ENCODE results near the gene NEK9. TPM values are rescaled to one million over a fixed set of nuclear protein-coding genes. Genes with fewer than 3 reads are reported as not detected.

Gene NEK9
- total RNA-seq: 39.1 and 41.6 TPM in 2 replicates

GRCh38 chr14:75126679-75127473 is at the start of gene NEK9:
TSS of gene NEK9 (minus strand) at chr14:75127048. CDS start at chr14:75126921, 127 bp downstream.

GRCh38 chr14:75176142-75176820 is 49.4 kb upstream of the NEK9 start, which contains the start of gene TMED10:
TSS of gene TMED10 (minus strand) at chr14:75176612. CDS start at chr14:75176579, 33 bp downstream.

GRCh38 chr14:75069121-75069810 is 57.6 kb downstream of the NEK9 start, which contains the start of gene ZC2HC1C:
TSS of gene ZC2HC1C (plus strand) at chr14:75069641. CDS start at chr14:75070574, 933 bp downstream.

GRCh38 chr14:75063491-75064204 is 63.2 kb downstream of the NEK9 start, which contains the start of gene ACYP1:
TSS of gene ACYP1 (minus strand) at chr14:75064024. CDS start at chr14:75063553, 471 bp downstream.

GRCh38 chr14:75050852-75051555 is 75.8 kb downstream of the NEK9 start, which contains the start of gene MLH3:
TSS of gene MLH3 (minus strand) at chr14:75051467. CDS start at chr14:75049655, 1,812 bp downstream.

Small RNAs within 50 kb of the gene (small RNA-seq; reads per million reads assigned to genes)
- not detected for gene HIF1AP1

Other genes with a start within 250 kb of the NEK9 start
- gene DLST, start 245.1 kb downstream of the NEK9 start, total RNA-seq: 51.1 and 53.4 TPM in 2 replicates
- gene RPS6KL1, start 203.8 kb downstream of the NEK9 start, total RNA-seq: 2.1 TPM in 1 of 2 replicates, not detected in the other
- under 0.01 TPM in 1 of 2 replicates, not detected in the other for gene PGF, start 171.5 kb downstream of the NEK9 start, total RNA-seq
- 29.4 and 48.8 TPM in 2 replicates for gene EIF2B2, start 124.1 kb downstream of the NEK9 start, total RNA-seq
- gene MLH3, start 75.6 kb downstream of the NEK9 start, total RNA-seq: 15.7 and 18.5 TPM in 2 replicates
- 2.4 and 2.9 TPM in 2 replicates for gene ACYP1, start 63.0 kb downstream of the NEK9 start, total RNA-seq
- under 0.01 and 1.1 TPM in 2 replicates for gene ZC2HC1C, start 57.4 kb downstream of the NEK9 start, total RNA-seq
- 303 and 458 TPM in 2 replicates for gene TMED10, start 49.6 kb upstream of the NEK9 start, total RNA-seq
- gene FOS, start 151.8 kb upstream of the NEK9 start, total RNA-seq: 195 and 1,041 TPM in 2 replicates

Measured in placental epithelial cell (primary cell).